ENCODE measurements around the gene SMNDC1. TPM values are rescaled to one million over a fixed set of nuclear protein-coding genes. Genes with fewer than 3 reads are reported as not detected.
"Not testable (repeated sequence)": the region's sequence is repeated elsewhere in the genome, so short reads cannot be mapped to it uniquely, and the experiment has no call there.

The SMNDC1 gene
- total and polyA plus RNA-seq, 5 donors from 2014 or later = 17.5 to 52.1 (median 18.1) TPM

DNA sequence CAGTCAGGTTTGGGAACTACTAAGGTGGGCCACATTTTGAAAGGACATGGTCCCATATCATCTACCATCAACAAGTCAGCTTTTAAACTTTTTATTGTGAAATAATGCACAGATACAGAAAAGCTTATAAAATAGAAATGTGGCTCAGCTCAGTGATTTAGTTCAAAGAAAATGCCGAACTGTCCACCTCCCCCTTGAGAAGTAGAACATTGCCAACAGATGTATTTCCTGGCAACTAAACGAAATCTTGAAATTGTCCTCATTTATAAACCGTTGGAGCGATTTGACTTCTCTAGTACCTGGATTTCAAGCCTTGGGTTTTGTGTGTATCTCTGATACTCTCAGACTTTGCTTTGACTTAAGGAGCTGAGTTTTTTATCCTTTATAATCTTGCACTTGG lies 32.7 kb upstream of the SMNDC1 start:
- ATAC-seq (ENCODE audit: low read depth in 2 of 2) (no peak), DNase-seq (no peak)
- H3K4me1 ChIP-seq (ENCODE audit: control insufficient read depth, insufficient read depth, low read length, poor library complexity, severe bottlenecking) = peaks cover 5% of the 10 kb centered on the region
- H3K9me3 ChIP-seq (ENCODE audit: control insufficient read depth in 2 of 2, low read length in 2 of 2) = no peaks in the 10 kb centered on the region
- peaks cover 6 to 15% (median 8%) of the 10 kb centered on the region in 4 donors for H3K4me1 Mint-ChIP-seq
- no peak overlapping the region for H3K27ac ChIP-seq (ENCODE audit: insufficient read depth, low read length, poor library complexity, severe bottlenecking)
- H3K36me3 ChIP-seq (ENCODE audit: control insufficient read depth, insufficient read depth, low read length) = no peaks in the 10 kb centered on the region
- peaks cover 16% of the 10 kb centered on the region for H3K27me3 Mint-ChIP-seq
- H3K27ac Mint-ChIP-seq = peak overlapping the region in 1 of 3 donors; percentile 38
- H3K36me3 Mint-ChIP-seq = no peaks in the 10 kb centered on the region
- no peak overlapping the region for H3K4me3 Mint-ChIP-seq
- H3K4me3 ChIP-seq (ENCODE audit: low read depth, low read length) = no peak overlapping the region
- H3K9me3 Mint-ChIP-seq = no peaks in the 10 kb centered on the region
- no peaks in the 10 kb centered on the region for H3K27me3 ChIP-seq (ENCODE audit: control insufficient read depth, insufficient read depth, low read length)

DNA sequence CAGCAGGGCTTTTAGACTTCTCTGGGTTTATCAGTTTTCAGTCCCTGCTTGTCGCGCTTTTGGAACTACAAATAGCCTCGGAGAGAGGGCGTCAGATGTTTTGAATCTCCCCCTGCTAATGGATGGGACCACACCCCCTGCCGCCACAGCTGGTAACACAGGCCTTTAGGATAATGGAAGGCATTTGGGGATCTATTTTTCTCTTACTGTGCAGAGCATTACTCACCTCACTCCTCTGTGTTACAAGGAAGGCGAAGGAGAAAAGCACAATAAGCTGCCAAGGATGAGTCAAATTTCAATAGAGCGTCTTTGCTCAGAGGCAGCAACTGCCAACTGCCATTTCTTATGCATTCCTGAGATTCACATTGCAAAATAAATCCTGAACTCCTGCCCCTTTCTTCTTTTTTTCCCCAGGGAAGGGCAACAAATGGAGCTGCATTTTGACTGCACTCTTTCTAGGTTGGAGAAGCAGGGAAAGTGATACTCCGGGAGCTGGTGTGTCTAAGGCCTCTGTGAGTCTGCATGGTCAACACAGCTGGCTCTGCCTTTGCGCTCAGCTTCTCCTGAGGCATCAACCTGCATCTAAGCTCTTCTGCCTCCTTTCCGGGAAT lies 31.5 kb upstream of the SMNDC1 start:
- H3K4me3 Mint-ChIP-seq = no peak overlapping the region
- Histone ChIP-seq H3K36me3 (ENCODE audit: control insufficient read depth, insufficient read depth, low read length) (no peaks in the 10 kb centered on the region), H3K27me3 (ENCODE audit: control insufficient read depth, insufficient read depth, low read length) (no peaks in the 10 kb centered on the region), H3K4me3 (ENCODE audit: low read depth, low read length) (no peak overlapping the region), H3K9me3 (ENCODE audit: control insufficient read depth in 2 of 2, low read length in 2 of 2) (peaks cover 0 to under 1% of the 10 kb centered on the region in 2 experiments), H3K4me1 (ENCODE audit: control insufficient read depth, insufficient read depth, low read length, poor library complexity, severe bottlenecking) (peaks cover 5% of the 10 kb centered on the region), H3K27ac (ENCODE audit: insufficient read depth, low read length, poor library complexity, severe bottlenecking) (no peak overlapping the region)
- DNase-seq (peak in 1 of 3 donors; percentile 7), ATAC-seq (ENCODE audit: low read depth in 2 of 2) (no peak)
- H3K27ac Mint-ChIP-seq = no peak overlapping the region
- no peaks in the 10 kb centered on the region for H3K9me3 Mint-ChIP-seq
- peaks cover 9% of the 10 kb centered on the region for H3K27me3 Mint-ChIP-seq
- H3K4me1 Mint-ChIP-seq = peaks cover 6 to 15% (median 8%) of the 10 kb centered on the region in 4 donors
- H3K36me3 Mint-ChIP-seq = no peaks in the 10 kb centered on the region

DNA sequence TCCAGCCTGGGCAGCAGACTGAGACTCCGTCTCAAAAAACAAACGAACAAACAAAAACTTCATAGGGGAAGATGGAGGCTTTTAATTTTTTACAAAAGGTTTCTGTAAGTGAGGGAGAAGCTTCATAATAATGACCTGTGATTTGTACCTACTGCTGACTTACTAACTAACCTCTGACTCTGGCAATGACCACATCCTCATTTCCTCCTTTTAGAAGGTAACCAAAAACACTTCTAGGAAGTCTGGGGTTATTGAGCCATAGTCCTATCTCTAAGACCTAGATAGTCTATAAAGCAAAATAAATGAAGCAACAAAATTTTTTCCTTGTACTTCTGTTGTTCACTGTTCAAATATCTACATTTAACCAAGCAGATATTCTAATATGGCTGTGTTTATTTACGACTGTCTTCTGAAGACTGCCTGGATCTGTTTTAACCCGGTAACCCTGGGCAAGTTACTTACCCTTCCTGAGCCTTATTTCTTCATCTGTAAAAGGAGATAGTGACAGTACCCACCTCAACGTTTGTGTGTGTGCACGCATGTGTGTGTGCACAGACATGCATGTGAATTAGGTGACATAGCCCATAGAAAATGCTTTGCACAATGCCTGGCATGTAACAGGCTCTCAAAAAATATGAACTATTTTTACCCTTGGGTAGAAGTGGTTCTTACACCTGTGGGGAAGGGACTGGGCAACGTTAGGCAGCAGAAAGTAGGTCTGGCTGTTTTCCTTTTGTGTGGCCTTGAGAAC lies 30.8 kb upstream of the SMNDC1 start:
- H3K36me3 Mint-ChIP-seq = no peaks in the 10 kb centered on the region
- peaks cover 9% of the 10 kb centered on the region for H3K27me3 Mint-ChIP-seq
- peaks cover 0 to 5% (median 0%) of the 10 kb centered on the region in 7 donors for H3K9me3 Mint-ChIP-seq
- H3K27me3 ChIP-seq (ENCODE audit: control insufficient read depth, insufficient read depth, low read length) = no peaks in the 10 kb centered on the region
- no peak overlapping the region for H3K27ac ChIP-seq (ENCODE audit: insufficient read depth, low read length, poor library complexity, severe bottlenecking)
- H3K4me3 Mint-ChIP-seq = peak overlapping the region in 1 of 4 donors; percentile 21
- peaks cover 5 to 7% of the 10 kb centered on the region in 2 experiments for H3K9me3 ChIP-seq (ENCODE audit: control insufficient read depth in 2 of 2, low read length in 2 of 2)
- H3K4me3 ChIP-seq (ENCODE audit: low read depth, low read length) = no peak overlapping the region
- no peaks in the 10 kb centered on the region for H3K36me3 ChIP-seq (ENCODE audit: control insufficient read depth, insufficient read depth, low read length)
- DNase-seq (peak in 1 of 3 donors; percentile 88), ATAC-seq (ENCODE audit: low read depth in 2 of 2) (peak; percentile 50)
- peaks cover 5% of the 10 kb centered on the region for H3K4me1 ChIP-seq (ENCODE audit: control insufficient read depth, insufficient read depth, low read length, poor library complexity, severe bottlenecking)
- no peak overlapping the region for H3K27ac Mint-ChIP-seq
- peaks cover 6 to 15% (median 8%) of the 10 kb centered on the region in 4 donors for H3K4me1 Mint-ChIP-seq

DNA sequence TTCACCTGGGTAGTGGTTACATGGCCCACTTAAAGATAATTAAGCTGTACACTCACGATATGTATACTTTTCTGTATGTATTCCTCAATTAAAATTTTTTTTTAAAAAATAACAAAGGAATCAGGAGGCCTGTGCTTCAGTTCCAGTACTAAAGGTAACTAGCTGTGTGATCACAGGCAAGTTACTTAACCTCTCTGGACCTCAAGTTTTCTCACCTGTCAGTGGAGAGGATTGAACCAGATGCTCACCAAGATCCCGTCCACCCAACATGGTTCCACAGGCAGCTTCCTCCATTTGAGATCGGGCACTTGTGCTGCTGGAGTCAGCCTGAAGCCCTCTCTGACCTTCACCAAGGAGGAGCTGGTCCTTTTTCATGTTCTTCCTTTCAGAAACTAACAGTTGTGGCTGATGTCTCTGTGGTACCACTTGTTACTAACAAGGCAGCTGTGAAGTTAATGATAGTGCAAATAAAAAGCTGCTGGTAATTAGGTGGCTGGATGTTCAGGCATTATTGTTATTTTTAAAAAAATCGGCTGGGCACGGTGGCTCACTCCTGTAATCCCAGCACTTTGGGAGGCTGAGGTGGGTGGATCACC lies 29.4 kb upstream of the SMNDC1 start:
- Histone ChIP-seq H3K4me3 (ENCODE audit: low read depth, low read length) (no peak overlapping the region), H3K27me3 (ENCODE audit: control insufficient read depth, insufficient read depth, low read length) (no peaks in the 10 kb centered on the region), H3K27ac (ENCODE audit: insufficient read depth, low read length, poor library complexity, severe bottlenecking) (no peak overlapping the region), H3K9me3 (ENCODE audit: control insufficient read depth in 2 of 2, low read length in 2 of 2) (peaks cover 5 to 11% of the 10 kb centered on the region in 2 experiments), H3K36me3 (ENCODE audit: control insufficient read depth, insufficient read depth, low read length) (no peaks in the 10 kb centered on the region), H3K4me1 (ENCODE audit: control insufficient read depth, insufficient read depth, low read length, poor library complexity, severe bottlenecking) (peaks cover 5% of the 10 kb centered on the region)
- Mint-ChIP-seq H3K36me3 (no peaks in the 10 kb centered on the region), H3K9me3 (peaks cover 0 to 12% (median 5%) of the 10 kb centered on the region in 7 donors), H3K4me1 (peaks cover 6 to 15% (median 8%) of the 10 kb centered on the region in 4 donors), H3K4me3 (no peak overlapping the region), H3K27ac (no peak overlapping the region), H3K27me3 (peaks cover 9% of the 10 kb centered on the region)
- no peak for ATAC-seq (ENCODE audit: low read depth in 2 of 2)
- peak in 1 of 3 donors; percentile 32 for DNase-seq

DNA sequence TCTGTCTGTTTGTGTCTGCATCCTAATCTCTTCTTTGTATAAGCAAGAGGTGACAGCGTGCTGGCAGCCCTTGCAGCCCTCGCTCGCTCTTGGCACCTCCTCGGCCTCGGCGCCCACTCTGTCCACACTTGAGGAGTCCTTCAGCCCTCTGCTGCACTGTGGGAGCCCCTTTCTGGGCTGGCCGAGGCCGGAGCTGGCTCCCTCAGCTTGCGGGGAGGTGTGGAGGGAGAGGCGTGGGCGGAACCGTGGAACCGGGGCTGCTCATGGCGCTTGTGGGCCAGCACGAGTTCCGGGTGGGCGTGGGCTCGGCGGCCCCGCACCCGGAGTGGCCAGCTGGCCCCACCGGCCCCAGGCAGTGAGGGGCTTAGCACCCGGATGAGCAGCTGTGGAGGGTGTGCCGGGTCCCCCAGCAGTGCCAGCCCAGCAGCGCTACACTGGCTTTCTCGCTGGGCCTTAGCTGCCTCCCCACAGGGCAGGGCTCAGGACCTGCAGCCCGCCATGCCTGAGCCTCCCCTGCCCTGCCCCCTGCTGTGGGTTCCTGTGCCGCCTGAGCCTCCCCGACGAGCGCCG lies 26.6 kb upstream of the SMNDC1 start:
- not testable (repeated sequence) for H3K4me3 Mint-ChIP-seq; ATAC-seq (ENCODE audit: low read depth in 2 of 2); H3K4me3 ChIP-seq (ENCODE audit: low read depth, low read length); H3K27me3 ChIP-seq (ENCODE audit: control insufficient read depth, insufficient read depth, low read length); H3K36me3 ChIP-seq (ENCODE audit: control insufficient read depth, insufficient read depth, low read length); H3K27ac ChIP-seq (ENCODE audit: insufficient read depth, low read length, poor library complexity, severe bottlenecking); H3K36me3 Mint-ChIP-seq; H3K27me3 Mint-ChIP-seq; H3K4me1 ChIP-seq (ENCODE audit: control insufficient read depth, insufficient read depth, low read length, poor library complexity, severe bottlenecking); H3K27ac Mint-ChIP-seq; DNase-seq
- H3K9me3 ChIP-seq (ENCODE audit: control insufficient read depth in 2 of 2, low read length in 2 of 2) = peaks cover 5 to 11% of the 10 kb centered on the region in 2 experiments
- Mint-ChIP-seq H3K4me1 (peaks cover 6 to 15% (median 8%) of the 10 kb centered on the region in 4 donors), H3K9me3 (peaks cover 0 to 12% (median 5%) of the 10 kb centered on the region in 7 donors)

DNA sequence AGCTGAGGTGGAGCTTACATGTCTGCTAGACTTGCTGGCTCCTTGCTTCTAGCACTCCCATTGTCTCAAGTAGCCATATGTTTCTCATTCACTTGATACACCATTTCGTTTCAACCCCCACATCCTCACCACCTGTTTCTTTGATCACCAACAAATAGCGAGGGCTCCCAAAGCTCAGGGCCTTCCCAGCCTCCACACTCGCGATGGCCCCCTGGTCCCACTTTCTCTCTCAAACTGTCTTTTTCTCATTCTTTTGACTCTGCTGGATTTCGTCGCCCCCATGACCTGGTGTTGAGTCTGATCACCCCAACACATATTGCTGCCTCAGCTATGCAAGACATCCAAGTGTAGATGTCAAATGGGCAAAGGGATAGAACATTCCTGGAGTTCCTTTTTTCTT lies 26.0 kb upstream of the SMNDC1 start:
- H3K36me3 ChIP-seq (ENCODE audit: control insufficient read depth, insufficient read depth, low read length) = no peaks in the 10 kb centered on the region
- H3K9me3 ChIP-seq (ENCODE audit: control insufficient read depth in 2 of 2, low read length in 2 of 2) = peaks cover 5 to 11% of the 10 kb centered on the region in 2 experiments
- ATAC-seq (ENCODE audit: low read depth in 2 of 2) = no peak
- H3K4me3 ChIP-seq (ENCODE audit: low read depth, low read length) = no peak overlapping the region
- Mint-ChIP-seq H3K4me3 (no peak overlapping the region), H3K36me3 (no peaks in the 10 kb centered on the region), H3K27me3 (peaks cover 4% of the 10 kb centered on the region), H3K4me1 (peaks cover 5 to 13% (median 7%) of the 10 kb centered on the region in 4 donors), H3K27ac (no peak overlapping the region), H3K9me3 (peaks cover 0 to 12% (median 5%) of the 10 kb centered on the region in 7 donors)
- H3K27me3 ChIP-seq (ENCODE audit: control insufficient read depth, insufficient read depth, low read length) = peaks cover 3% of the 10 kb centered on the region
- H3K27ac ChIP-seq (ENCODE audit: insufficient read depth, low read length, poor library complexity, severe bottlenecking) = no peak overlapping the region
- DNase-seq = no peak
- H3K4me1 ChIP-seq (ENCODE audit: control insufficient read depth, insufficient read depth, low read length, poor library complexity, severe bottlenecking) = peaks cover 3% of the 10 kb centered on the region

DNA sequence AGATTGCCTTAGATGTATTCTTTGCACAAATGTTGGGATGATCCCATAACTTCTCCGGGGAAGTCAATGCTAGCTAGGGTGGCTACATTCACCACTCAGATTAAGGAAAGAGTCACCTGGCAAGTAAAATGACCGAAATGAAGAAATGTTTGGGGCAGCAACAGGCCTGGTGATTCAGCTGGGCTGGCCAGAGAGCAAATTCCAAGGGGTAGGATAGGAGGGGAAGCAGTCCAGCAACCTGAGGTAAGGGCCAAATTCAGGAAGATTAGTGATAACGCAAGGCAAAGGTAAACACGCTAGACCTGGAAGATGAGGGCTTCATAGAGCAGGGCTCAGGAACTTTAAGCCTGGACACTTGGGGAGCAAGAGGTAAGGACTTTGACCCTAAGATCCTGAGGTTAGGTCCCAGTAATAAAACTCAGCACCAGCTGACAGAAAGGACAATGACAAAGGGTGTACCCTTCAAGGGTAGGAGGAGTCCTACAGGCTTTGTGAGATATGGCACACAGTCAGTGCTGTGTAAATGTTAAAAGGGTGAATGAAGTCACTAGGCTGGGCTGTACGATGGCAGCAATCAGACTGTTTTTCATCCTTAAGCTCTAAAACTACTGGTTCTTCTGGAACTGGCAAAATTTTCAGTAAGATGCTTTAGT lies 22.7 kb upstream of the SMNDC1 start:
- Histone ChIP-seq H3K36me3 (ENCODE audit: control insufficient read depth, insufficient read depth, low read length) (no peaks in the 10 kb centered on the region), H3K27me3 (ENCODE audit: control insufficient read depth, insufficient read depth, low read length) (peaks cover 3% of the 10 kb centered on the region), H3K4me1 (ENCODE audit: control insufficient read depth, insufficient read depth, low read length, poor library complexity, severe bottlenecking) (no peaks in the 10 kb centered on the region), H3K27ac (ENCODE audit: insufficient read depth, low read length, poor library complexity, severe bottlenecking) (no peak overlapping the region), H3K4me3 (ENCODE audit: low read depth, low read length) (no peak overlapping the region), H3K9me3 (ENCODE audit: control insufficient read depth in 2 of 2, low read length in 2 of 2) (peaks cover 5 to 11% of the 10 kb centered on the region in 2 experiments)
- ATAC-seq (ENCODE audit: low read depth in 2 of 2) (no peak), DNase-seq (no peak)
- Mint-ChIP-seq H3K9me3 (peaks cover 0 to 13% (median 5%) of the 10 kb centered on the region in 7 donors), H3K27me3 (peaks cover 5% of the 10 kb centered on the region), H3K4me3 (no peak overlapping the region), H3K36me3 (no peaks in the 10 kb centered on the region), H3K27ac (peak overlapping the region in 1 of 3 donors; percentile 17), H3K4me1 (no peaks in the 10 kb centered on the region)
